SJSA1 (cell line): ENCODE data around the gene XIRP2. TPM values are rescaled to one million over a fixed set of nuclear protein-coding genes. Genes with fewer than 3 reads are reported as not detected.

Source experiments
- DNase-seq, 2 experiments: peaks; one replicate each; pipeline ENCODE4 v3.0.0-alpha.2; 2015 to 2020; ENCODE audit warnings: low spot score in 2 of 2, low read depth in 1 of 2
- H3K27ac ChIP-seq: fragments of 250-450 bp; sonication (Bioruptor Pico); 2 replicates; pipeline ENCODE4 v1.5.1; 2020; ENCODE audit warnings: mild to moderate bottlenecking, moderate library complexity
- H3K27me3 ChIP-seq: fragments of 250-450 bp; sonication (Bioruptor Pico); replicated peaks from 2 replicates; pipeline ENCODE4 v1.5.1; 2020; ENCODE audit warnings: mild to moderate bottlenecking, moderate library complexity
- H3K36me3 ChIP-seq: fragments of 250-450 bp; sonication (Bioruptor Pico); 2 replicates; pipeline ENCODE4 v1.5.1; 2020; ENCODE audit warnings: mild to moderate bottlenecking
- H3K4me1 ChIP-seq: fragments of 250-450 bp; sonication (Bioruptor Pico); replicated peaks from 2 replicates; pipeline ENCODE4 v1.6.1; 2021; ENCODE audit warnings: mild to moderate bottlenecking
- H3K4me3 ChIP-seq: fragments of 250-450 bp; sonication (Bioruptor Pico); 2 replicates; pipeline ENCODE4 v1.5.1; 2020; ENCODE audit warnings: mild to moderate bottlenecking
- H3K9me3 ChIP-seq: fragments of 250-450 bp; sonication (Bioruptor Pico); replicated peaks from 2 replicates; pipeline ENCODE4 v1.5.1; 2020; ENCODE audit warnings: mild to moderate bottlenecking
- total RNA-seq: library from RNA; depleted of rRNA; stranded (reverse); fragments of >200 nt; shearing (Covaris generic); gene quantifications from 2 replicates; pipeline ENCODE4 v1.2.3, GENCODE V29; 2014

XIRP2 gene
- total RNA-seq, 1 experiment from 2014 or later, result not detected

GRCh38 chr2:167142554-167142953, 254.3 kb downstream of the XIRP2 start:
- DNase-seq, result no peak
- Histone ChIP-seq H3K4me3 (no peak overlapping the region), H3K4me1 (peaks cover 10% of the 10 kb centered on the region), H3K27ac (no peak overlapping the region), H3K27me3 (no peaks in the 10 kb centered on the region), H3K9me3 (no peaks in the 10 kb centered on the region), H3K36me3 (no peaks in the 10 kb centered on the region)

DNA sequence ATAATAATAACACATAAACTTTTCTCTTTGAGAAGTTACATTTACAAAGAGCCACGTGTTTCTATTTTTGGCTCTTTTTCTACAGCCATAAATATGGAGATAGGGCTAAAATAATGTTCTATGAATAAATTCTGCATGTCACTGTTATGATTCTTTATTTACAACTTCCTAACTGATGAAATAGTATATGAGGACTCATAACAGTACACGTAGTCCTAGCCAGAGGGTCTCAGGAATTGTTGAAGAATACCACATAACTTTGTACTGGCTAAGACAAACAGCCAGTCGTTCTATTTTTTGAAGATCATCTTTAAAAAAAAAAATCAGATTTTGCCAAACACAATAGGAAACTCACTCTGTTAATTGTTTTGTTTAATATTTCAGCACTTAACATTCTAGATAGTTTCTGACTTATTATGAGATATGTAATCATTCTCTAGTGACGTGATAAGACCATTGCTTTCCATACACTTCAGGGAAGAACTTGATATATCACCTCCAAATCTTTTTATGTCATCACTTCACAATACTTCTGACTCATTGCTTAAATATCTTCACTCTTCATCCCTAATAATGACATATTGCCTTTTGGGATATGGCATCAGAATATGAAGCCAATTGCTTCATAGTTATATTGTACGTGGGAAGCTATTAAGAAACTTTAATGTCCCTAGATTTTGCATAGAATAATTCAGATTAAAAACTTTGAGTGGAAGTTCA, 256.1 kb downstream of the XIRP2 start:
- H3K9me3 ChIP-seq, result no peaks in the 10 kb centered on the region
- no peaks in the 10 kb centered on the region for H3K36me3 ChIP-seq
- H3K27me3 ChIP-seq, result no peaks in the 10 kb centered on the region
- H3K27ac ChIP-seq, result no peak overlapping the region
- peaks cover 10% of the 10 kb centered on the region for H3K4me1 ChIP-seq
- no peak overlapping the region for H3K4me3 ChIP-seq
- DNase-seq, result no peak

GRCh38 chr2:167147271-167147941, 259.1 kb downstream of the XIRP2 start:
- Histone ChIP-seq H3K27me3 (no peaks in the 10 kb centered on the region), H3K4me3 (no peak overlapping the region), H3K36me3 (no peaks in the 10 kb centered on the region), H3K9me3 (no peaks in the 10 kb centered on the region), H3K4me1 (no peaks in the 10 kb centered on the region), H3K27ac (no peak overlapping the region)
- no peak for DNase-seq

DNA sequence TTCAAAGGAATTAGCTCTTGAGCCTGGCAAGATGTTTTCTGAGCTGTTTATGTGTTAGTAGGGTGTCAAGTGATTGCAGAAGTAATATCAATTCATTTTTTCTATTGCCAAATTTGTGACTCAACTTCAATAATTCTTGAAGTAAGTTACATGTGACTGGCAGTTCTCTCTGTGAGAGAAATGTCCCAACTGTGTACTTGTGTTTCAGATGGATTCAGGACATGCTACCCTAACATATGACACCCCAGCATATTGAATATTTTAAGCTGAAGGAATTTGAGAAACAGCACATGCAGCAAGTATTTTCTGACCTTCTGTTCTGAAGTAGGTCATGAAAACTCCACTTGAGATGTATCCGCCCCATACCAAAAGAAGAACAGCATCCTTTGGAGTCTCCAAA, 263.6 kb downstream of the XIRP2 start:
- Histone ChIP-seq H3K36me3 (no peaks in the 10 kb centered on the region), H3K9me3 (no peaks in the 10 kb centered on the region), H3K27ac (no peak overlapping the region), H3K4me1 (no peaks in the 10 kb centered on the region), H3K27me3 (no peaks in the 10 kb centered on the region), H3K4me3 (no peak overlapping the region)
- no peak for DNase-seq

DNA sequence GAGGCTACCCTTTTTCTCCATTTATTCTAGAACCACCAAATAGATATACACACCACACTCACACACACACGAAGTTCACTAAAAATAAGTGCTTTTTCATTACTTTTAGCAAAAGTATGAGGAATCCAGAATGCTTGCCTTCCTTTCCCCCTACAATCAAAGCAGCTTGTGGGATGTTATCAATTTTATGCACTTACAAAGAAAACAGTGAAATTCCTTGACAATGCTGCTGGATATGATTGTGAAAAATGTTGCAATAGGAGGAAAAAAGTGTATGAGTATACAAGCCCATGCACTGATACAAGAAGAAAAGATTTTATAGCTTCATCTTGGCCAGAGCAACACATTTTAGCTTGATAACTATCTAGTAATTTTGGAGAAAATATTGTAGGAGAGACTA, 269.2 kb downstream of the XIRP2 start:
- Histone ChIP-seq H3K27me3 (no peaks in the 10 kb centered on the region), H3K4me1 (no peaks in the 10 kb centered on the region), H3K9me3 (no peaks in the 10 kb centered on the region), H3K27ac (no peak overlapping the region), H3K36me3 (no peaks in the 10 kb centered on the region), H3K4me3 (no peak overlapping the region)
- no peak for DNase-seq

GRCh38 chr2:167177196-167177595, 288.9 kb downstream of the XIRP2 start:
- Histone ChIP-seq H3K27me3 (no peaks in the 10 kb centered on the region), H3K4me3 (no peak overlapping the region), H3K4me1 (peaks cover 7% of the 10 kb centered on the region), H3K36me3 (no peaks in the 10 kb centered on the region), H3K9me3 (no peaks in the 10 kb centered on the region; the same call in 1 of the 2 replicates), H3K27ac (no peak overlapping the region)
- no peak for DNase-seq

DNA sequence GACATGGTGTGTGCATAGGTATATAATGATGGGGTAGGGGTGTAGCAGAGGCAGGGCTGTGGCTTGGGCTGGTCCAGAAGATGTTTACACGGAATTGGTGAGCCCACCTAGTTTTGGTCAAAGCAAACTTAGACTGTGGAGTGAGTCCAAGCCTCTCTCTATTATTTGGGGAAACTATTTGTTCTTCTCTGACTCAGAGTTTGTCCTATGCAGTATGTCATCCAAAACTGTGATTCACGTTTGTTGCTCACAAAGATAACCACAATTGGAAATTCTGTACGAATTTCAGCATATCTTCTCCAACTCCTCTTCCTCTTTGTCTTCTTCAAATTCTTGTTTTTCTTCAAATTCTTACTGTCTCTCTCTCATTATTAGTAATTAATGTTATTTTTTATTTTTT, 292.9 kb downstream of the XIRP2 start:
- peak in 1 of 2 experiments; percentile 23 for DNase-seq
- peaks cover 7% of the 10 kb centered on the region for H3K4me1 ChIP-seq
- H3K27ac ChIP-seq, result no peak overlapping the region
- H3K4me3 ChIP-seq, result no peak overlapping the region
- H3K27me3 ChIP-seq, result no peaks in the 10 kb centered on the region
- H3K36me3 ChIP-seq, result no peaks in the 10 kb centered on the region
- H3K9me3 ChIP-seq, result no peaks in the 10 kb centered on the region

- Histone ChIP-seq H3K27ac (no peak overlapping the region), H3K4me1 (peaks cover 7% of the 10 kb centered on the region), H3K36me3 (no peaks in the 10 kb centered on the region), H3K9me3 (no peaks in the 10 kb centered on the region), H3K4me3 (no peak overlapping the region), H3K27me3 (no peaks in the 10 kb centered on the region)
- DNase-seq, result no peak
Measured at GRCh38 chr2:167181688-167182087, 293.4 kb downstream of the XIRP2 start.

DNA sequence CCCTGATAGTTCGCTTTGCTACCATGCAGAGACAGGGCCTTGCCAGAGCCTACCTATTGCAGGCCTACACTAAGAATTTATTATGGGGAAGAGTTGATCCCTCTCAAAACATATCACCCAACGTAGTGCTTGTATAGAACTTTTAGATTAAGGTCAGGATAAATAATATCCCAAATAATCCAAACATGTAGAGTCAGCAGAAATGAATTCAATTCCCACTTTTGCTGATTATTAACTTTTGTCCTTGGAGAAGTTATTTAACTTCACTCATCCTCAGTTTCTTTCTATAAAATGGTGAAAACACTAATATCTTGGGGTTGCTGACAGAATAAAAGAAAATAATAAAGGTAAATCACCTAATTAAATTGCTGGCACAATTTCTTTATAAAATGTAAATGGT, 294.1 kb downstream of the XIRP2 start:
- H3K36me3 ChIP-seq, result no peaks in the 10 kb centered on the region
- no peak for DNase-seq
- H3K27me3 ChIP-seq, result no peaks in the 10 kb centered on the region
- no peaks in the 10 kb centered on the region for H3K9me3 ChIP-seq
- no peak overlapping the region for H3K4me3 ChIP-seq
- H3K27ac ChIP-seq, result no peak overlapping the region
- peaks cover 7% of the 10 kb centered on the region for H3K4me1 ChIP-seq

GRCh38 chr2:167183931-167184330, 295.7 kb downstream of the XIRP2 start:
- Histone ChIP-seq H3K9me3 (no peaks in the 10 kb centered on the region), H3K36me3 (no peaks in the 10 kb centered on the region), H3K27me3 (no peaks in the 10 kb centered on the region), H3K27ac (no peak overlapping the region), H3K4me3 (no peak overlapping the region), H3K4me1 (peaks cover 7% of the 10 kb centered on the region)
- DNase-seq, result no peak

- no peak overlapping the region for H3K27ac ChIP-seq
- no peaks in the 10 kb centered on the region for H3K36me3 ChIP-seq
- no peaks in the 10 kb centered on the region for H3K9me3 ChIP-seq
- DNase-seq, result no peak
- H3K4me3 ChIP-seq, result no peak overlapping the region
- H3K4me1 ChIP-seq, result no peaks in the 10 kb centered on the region
- H3K27me3 ChIP-seq, result no peaks in the 10 kb centered on the region
Measured at GRCh38 chr2:167186465-167186864, 298.2 kb downstream of the XIRP2 start.

DNA sequence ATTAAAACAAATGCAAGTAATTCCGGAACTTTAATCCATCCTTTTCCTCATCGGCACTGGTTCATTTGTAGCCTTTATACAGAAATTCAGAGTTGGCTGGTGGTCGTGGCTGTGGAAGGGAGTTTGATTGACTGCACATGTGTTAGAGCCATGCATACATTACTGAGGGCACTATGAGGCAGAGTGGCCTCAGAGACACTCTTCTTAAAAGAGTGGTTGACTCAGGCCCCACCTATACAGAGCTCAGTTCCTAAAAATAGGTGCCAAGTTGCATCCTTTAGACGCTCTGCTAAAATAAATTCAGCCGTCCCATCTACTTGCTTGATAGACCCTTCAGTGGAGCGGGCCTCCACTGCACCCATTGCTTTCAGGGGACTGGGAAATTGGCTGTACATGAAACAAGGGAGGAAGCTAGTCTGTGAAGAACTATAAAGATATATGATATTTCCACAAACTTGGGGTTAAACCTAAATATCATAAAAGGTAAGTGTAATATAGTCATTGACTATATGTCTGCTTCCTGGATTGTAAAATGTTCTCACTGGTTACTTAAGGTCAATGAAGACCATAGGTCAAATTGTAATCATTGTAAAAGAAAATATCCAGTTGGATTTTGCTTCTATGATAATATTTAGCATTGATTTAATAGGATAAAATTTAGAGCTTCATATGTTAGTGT, 298.9 kb downstream of the XIRP2 start:
- no peaks in the 10 kb centered on the region for H3K36me3 ChIP-seq
- H3K9me3 ChIP-seq, result no peaks in the 10 kb centered on the region
- no peak overlapping the region for H3K4me3 ChIP-seq
- H3K27me3 ChIP-seq, result no peaks in the 10 kb centered on the region
- no peak overlapping the region for H3K27ac ChIP-seq
- no peak for DNase-seq
- H3K4me1 ChIP-seq, result peaks cover 1% of the 10 kb centered on the region

GRCh38 chr2:167187978-167188967, 300.0 kb downstream of the XIRP2 start:
- no peaks in the 10 kb centered on the region for H3K27me3 ChIP-seq
- H3K9me3 ChIP-seq, result no peaks in the 10 kb centered on the region
- H3K36me3 ChIP-seq, result no peaks in the 10 kb centered on the region
- no peak overlapping the region for H3K27ac ChIP-seq
- DNase-seq, result no peak
- peaks cover 12% of the 10 kb centered on the region for H3K4me1 ChIP-seq
- H3K4me3 ChIP-seq, result no peak overlapping the region
